ENCODE data around the gene ICA1. TPM values are rescaled to one million over a fixed set of nuclear protein-coding genes. Genes with fewer than 3 reads are reported as not detected.

Gene ICA1
- total and polyA plus RNA-seq, 4 experiments from 2014 or later, result 1.2 to 7.4 (median 2.4) TPM

DNA sequence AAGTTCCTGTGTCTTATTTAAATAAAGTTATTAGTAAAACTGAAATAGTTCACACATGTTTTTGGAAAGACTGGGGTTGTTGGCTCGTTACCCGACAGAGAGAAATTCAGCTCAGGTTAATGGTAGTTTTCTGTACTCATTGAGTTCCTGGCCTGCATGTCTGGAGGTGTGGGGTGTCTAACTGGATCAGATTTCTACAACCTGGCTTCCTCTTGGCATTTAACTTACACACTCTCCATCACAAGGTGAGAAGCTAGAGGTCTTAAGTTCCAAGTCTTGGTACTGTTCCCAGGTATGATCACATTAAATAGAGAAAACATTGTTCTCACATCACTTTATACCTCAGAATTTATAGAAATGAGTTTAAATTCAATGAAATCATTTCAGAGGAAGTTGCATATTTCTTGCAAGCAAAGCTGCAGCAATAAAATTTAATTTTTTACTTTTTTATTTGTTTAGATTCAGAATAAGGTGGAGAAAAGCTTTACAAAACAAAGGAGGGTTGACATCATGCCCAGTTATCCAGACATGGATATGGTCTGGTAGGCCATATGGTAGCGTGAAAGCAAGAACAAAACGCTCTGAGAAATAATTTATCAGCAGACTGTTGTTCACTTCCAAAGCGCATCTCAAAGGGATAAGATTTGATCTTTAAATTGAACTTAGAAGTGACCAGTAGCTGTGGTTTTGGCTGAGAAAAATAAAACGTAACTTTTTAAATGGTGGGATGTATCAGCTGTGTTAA, 172.8 kb downstream of the ICA1 start:
- Histone ChIP-seq H3K36me3 (ENCODE audit: insufficient read depth, low read length) (peaks cover 19% of the 10 kb centered on the region), H3K27ac (ENCODE audit: low read depth, low read length) (no peak overlapping the region), H3K4me1 (ENCODE audit: insufficient read depth, low read length) (no peaks in the 10 kb centered on the region), H3K4me3 (ENCODE audit: low read length in 2 of 2) (no peak overlapping the region), H3K9me3 (ENCODE audit: control insufficient read depth in 1 of 2, low read length in 2 of 2) (no peaks in the 10 kb centered on the region), H3K27me3 (ENCODE audit: insufficient read depth, low read length) (no peaks in the 10 kb centered on the region)
- no peak for DNase-seq
- CTCF ChIA-PET (ENCODE audit: partially characterized antibody), result interaction anchor here (1.1 to 1.4 kb wide), 3 partner anchors 36 to 102 kb away, joined by 3 read pairs; no protein-coding TSS in a partner anchor
- Mint-ChIP-seq H3K27me3 (no peaks in the 10 kb centered on the region), H3K4me1 (peaks cover 0 to 9% (median under 1%) of the 10 kb centered on the region in 4 donors), H3K36me3 (peaks cover 48 to 73% of the 10 kb centered on the region in 2 donors), H3K27ac (peak overlapping the region in 1 of 7 donors; percentile 9), H3K9me3 (peaks cover 0 to 2% (median 0%) of the 10 kb centered on the region in 8 donors), H3K4me3 (no peak overlapping the region)
- POLR2A ChIA-PET (ENCODE audit: partially characterized antibody), result interaction anchor here (1.0 to 1.9 kb wide), 2 partner anchors 36 to 37 kb away, joined by 4 to 8 read pairs; no protein-coding TSS in a partner anchor
- intact Hi-C loops (cut with micrococcal nuclease), result no loop called here

GRCh38 chr7:8086239-8086638, 175.7 kb downstream of the ICA1 start:
- peaks cover 19% of the 10 kb centered on the region for H3K36me3 ChIP-seq (ENCODE audit: insufficient read depth, low read length)
- H3K4me1 Mint-ChIP-seq, result peaks cover 0 to 15% (median 2%) of the 10 kb centered on the region in 4 donors
- H3K4me3 ChIP-seq (ENCODE audit: low read length in 2 of 2), result no peak overlapping the region
- no peaks in the 10 kb centered on the region for H3K4me1 ChIP-seq (ENCODE audit: insufficient read depth, low read length)
- peak overlapping the region in 1 of 7 donors; percentile 50 for H3K27ac Mint-ChIP-seq
- no peaks in the 10 kb centered on the region for H3K27me3 Mint-ChIP-seq
- H3K9me3 Mint-ChIP-seq, result peaks cover 0 to 1% (median 0%) of the 10 kb centered on the region in 8 donors
- ChIA-PET POLR2A (ENCODE audit: partially characterized antibody) (interaction anchor here (1.1 kb wide), 1 partner anchor 13 kb away, joined by 5 read pairs; no protein-coding TSS in a partner anchor), CTCF (ENCODE audit: partially characterized antibody) (no interaction called here)
- peaks cover 57% of the 10 kb centered on the region in 2 donors for H3K36me3 Mint-ChIP-seq
- H3K9me3 ChIP-seq (ENCODE audit: control insufficient read depth in 1 of 2, low read length in 2 of 2), result no peaks in the 10 kb centered on the region
- no peak overlapping the region for H3K4me3 Mint-ChIP-seq
- no peak overlapping the region for H3K27ac ChIP-seq (ENCODE audit: low read depth, low read length)
- no peak for DNase-seq
- intact Hi-C loops (cut with micrococcal nuclease), result no loop called here
- no peaks in the 10 kb centered on the region for H3K27me3 ChIP-seq (ENCODE audit: insufficient read depth, low read length)

GRCh38 chr7:8085420-8085819, 176.5 kb downstream of the ICA1 start:
- ChIA-PET POLR2A (ENCODE audit: partially characterized antibody) (interaction anchor here (1.1 kb wide), 1 partner anchor 12 kb away, joined by 5 read pairs; no protein-coding TSS in a partner anchor), CTCF (ENCODE audit: partially characterized antibody) (interaction anchor here (1.4 kb wide), 1 partner anchor 41 kb away, joined by 4 read pairs; no protein-coding TSS in a partner anchor)
- intact Hi-C loops (cut with micrococcal nuclease), result no loop called here
- Mint-ChIP-seq H3K36me3 (peaks cover 52 to 54% of the 10 kb centered on the region in 2 donors), H3K4me3 (no peak overlapping the region), H3K27me3 (no peaks in the 10 kb centered on the region), H3K27ac (no peak overlapping the region), H3K9me3 (no peaks in the 10 kb centered on the region), H3K4me1 (peaks cover 0 to 15% (median 2%) of the 10 kb centered on the region in 4 donors)
- no peak overlapping the region for H3K4me3 ChIP-seq (ENCODE audit: low read length in 2 of 2)
- no peak overlapping the region for H3K27ac ChIP-seq (ENCODE audit: low read depth, low read length)
- DNase-seq, result no peak
- no peaks in the 10 kb centered on the region for H3K9me3 ChIP-seq (ENCODE audit: control insufficient read depth in 1 of 2, low read length in 2 of 2)
- H3K27me3 ChIP-seq (ENCODE audit: insufficient read depth, low read length), result no peaks in the 10 kb centered on the region
- H3K4me1 ChIP-seq (ENCODE audit: insufficient read depth, low read length), result no peaks in the 10 kb centered on the region
- H3K36me3 ChIP-seq (ENCODE audit: insufficient read depth, low read length), result peaks cover 19% of the 10 kb centered on the region

DNA sequence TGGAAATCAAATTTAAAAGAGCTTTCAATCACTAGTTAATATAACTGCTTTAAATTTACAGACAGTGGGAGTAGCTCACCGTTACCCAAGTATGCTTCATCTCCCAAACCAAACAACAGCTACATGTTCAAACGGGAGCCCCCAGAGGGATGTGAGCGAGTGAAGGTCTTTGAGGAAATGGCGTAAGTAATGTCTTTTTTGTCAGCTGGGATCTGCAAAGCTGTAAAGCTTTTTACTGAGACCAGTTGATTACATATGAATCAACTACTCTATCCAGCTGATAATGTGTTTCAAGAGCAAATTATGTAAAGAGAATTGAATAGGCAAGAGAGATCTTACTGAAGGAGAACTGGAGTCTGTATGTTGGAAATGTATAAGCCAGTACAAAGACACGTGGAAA, 177.1 kb downstream of the ICA1 start:
- Histone ChIP-seq H3K36me3 (ENCODE audit: insufficient read depth, low read length) (peaks cover 19% of the 10 kb centered on the region), H3K4me3 (ENCODE audit: low read length in 2 of 2) (no peak overlapping the region), H3K27me3 (ENCODE audit: insufficient read depth, low read length) (no peaks in the 10 kb centered on the region), H3K9me3 (ENCODE audit: control insufficient read depth in 1 of 2, low read length in 2 of 2) (no peaks in the 10 kb centered on the region), H3K27ac (ENCODE audit: low read depth, low read length) (no peak overlapping the region), H3K4me1 (ENCODE audit: insufficient read depth, low read length) (no peaks in the 10 kb centered on the region)
- Mint-ChIP-seq H3K4me3 (no peak overlapping the region), H3K27me3 (no peaks in the 10 kb centered on the region), H3K4me1 (peaks cover 0 to 10% (median 2%) of the 10 kb centered on the region in 4 donors), H3K36me3 (peaks cover 46 to 51% of the 10 kb centered on the region in 2 donors), H3K9me3 (no peaks in the 10 kb centered on the region), H3K27ac (peak overlapping the region in 1 of 7 donors; percentile 19)
- POLR2A ChIA-PET (ENCODE audit: partially characterized antibody), result no interaction called here
- CTCF ChIA-PET (ENCODE audit: partially characterized antibody), result interaction anchor here (1.4 kb wide), 1 partner anchor 41 kb away, joined by 4 read pairs; no protein-coding TSS in a partner anchor
- no peak for DNase-seq
- intact Hi-C loops (cut with micrococcal nuclease), result no loop called here

DNA sequence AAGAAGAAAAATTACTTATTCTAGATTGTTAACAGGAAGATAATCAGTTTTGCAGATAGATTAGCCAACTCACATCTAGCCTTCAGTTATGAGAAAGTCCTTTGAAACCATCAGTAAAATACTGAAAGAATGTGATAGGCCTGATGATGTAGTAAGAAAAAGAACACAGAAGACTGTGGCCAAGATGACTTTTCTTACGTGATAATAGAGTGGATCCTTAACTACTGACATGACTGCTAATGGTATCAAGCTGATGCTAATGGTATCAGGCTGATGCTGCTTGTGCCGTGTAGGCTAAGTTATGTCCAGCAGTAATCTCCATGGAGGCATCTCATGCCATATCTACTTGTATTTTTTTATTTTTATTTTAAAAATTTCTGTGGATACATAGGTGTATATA, 179.2 kb downstream of the ICA1 start:
- Mint-ChIP-seq H3K27ac (no peak overlapping the region), H3K4me1 (peaks cover 0 to 12% (median 2%) of the 10 kb centered on the region in 4 donors), H3K4me3 (no peak overlapping the region), H3K27me3 (no peaks in the 10 kb centered on the region), H3K9me3 (no peaks in the 10 kb centered on the region), H3K36me3 (peaks cover 43 to 46% of the 10 kb centered on the region in 2 donors)
- intact Hi-C loops (cut with micrococcal nuclease), result no loop called here
- Histone ChIP-seq H3K36me3 (ENCODE audit: insufficient read depth, low read length) (peaks cover 19% of the 10 kb centered on the region), H3K4me1 (ENCODE audit: insufficient read depth, low read length) (no peaks in the 10 kb centered on the region), H3K27ac (ENCODE audit: low read depth, low read length) (no peak overlapping the region), H3K9me3 (ENCODE audit: control insufficient read depth in 1 of 2, low read length in 2 of 2) (no peaks in the 10 kb centered on the region), H3K27me3 (ENCODE audit: insufficient read depth, low read length) (no peaks in the 10 kb centered on the region), H3K4me3 (ENCODE audit: low read length in 2 of 2) (no peak overlapping the region)
- CTCF ChIA-PET (ENCODE audit: partially characterized antibody), result no interaction called here
- POLR2A ChIA-PET (ENCODE audit: partially characterized antibody), result no interaction called here
- no peak for DNase-seq

- no peaks in the 10 kb centered on the region for H3K9me3 Mint-ChIP-seq
- no peak overlapping the region for H3K4me3 ChIP-seq (ENCODE audit: low read length in 2 of 2)
- CTCF ChIA-PET (ENCODE audit: partially characterized antibody), result interaction anchor here (0.6 kb wide), 1 partner anchor 468 kb away, joined by 3 read pairs; no protein-coding TSS in a partner anchor
- intact Hi-C loops (cut with micrococcal nuclease), result no loop called here
- no peak overlapping the region for H3K4me3 Mint-ChIP-seq
- POLR2A ChIA-PET (ENCODE audit: partially characterized antibody), result interaction anchor here (1.1 kb wide), 1 partner anchor 46 kb away, joined by 8 read pairs; no protein-coding TSS in a partner anchor
- peaks cover 0 to 8% (median 4%) of the 10 kb centered on the region in 4 donors for H3K4me1 Mint-ChIP-seq
- H3K27ac ChIP-seq (ENCODE audit: low read depth, low read length), result no peak overlapping the region
- H3K4me1 ChIP-seq (ENCODE audit: insufficient read depth, low read length), result no peaks in the 10 kb centered on the region
- no peak overlapping the region for H3K27ac Mint-ChIP-seq
- H3K36me3 ChIP-seq (ENCODE audit: insufficient read depth, low read length), result no peaks in the 10 kb centered on the region
- no peaks in the 10 kb centered on the region for H3K9me3 ChIP-seq (ENCODE audit: control insufficient read depth in 1 of 2, low read length in 2 of 2)
- H3K36me3 Mint-ChIP-seq, result peaks cover 25 to 27% of the 10 kb centered on the region in 2 donors
- H3K27me3 Mint-ChIP-seq, result no peaks in the 10 kb centered on the region
- DNase-seq, result no peak
- no peaks in the 10 kb centered on the region for H3K27me3 ChIP-seq (ENCODE audit: insufficient read depth, low read length)
These were observed 183.5 kb downstream of the ICA1 start for GRCh38 chr7:8078418-8078817.

DNA sequence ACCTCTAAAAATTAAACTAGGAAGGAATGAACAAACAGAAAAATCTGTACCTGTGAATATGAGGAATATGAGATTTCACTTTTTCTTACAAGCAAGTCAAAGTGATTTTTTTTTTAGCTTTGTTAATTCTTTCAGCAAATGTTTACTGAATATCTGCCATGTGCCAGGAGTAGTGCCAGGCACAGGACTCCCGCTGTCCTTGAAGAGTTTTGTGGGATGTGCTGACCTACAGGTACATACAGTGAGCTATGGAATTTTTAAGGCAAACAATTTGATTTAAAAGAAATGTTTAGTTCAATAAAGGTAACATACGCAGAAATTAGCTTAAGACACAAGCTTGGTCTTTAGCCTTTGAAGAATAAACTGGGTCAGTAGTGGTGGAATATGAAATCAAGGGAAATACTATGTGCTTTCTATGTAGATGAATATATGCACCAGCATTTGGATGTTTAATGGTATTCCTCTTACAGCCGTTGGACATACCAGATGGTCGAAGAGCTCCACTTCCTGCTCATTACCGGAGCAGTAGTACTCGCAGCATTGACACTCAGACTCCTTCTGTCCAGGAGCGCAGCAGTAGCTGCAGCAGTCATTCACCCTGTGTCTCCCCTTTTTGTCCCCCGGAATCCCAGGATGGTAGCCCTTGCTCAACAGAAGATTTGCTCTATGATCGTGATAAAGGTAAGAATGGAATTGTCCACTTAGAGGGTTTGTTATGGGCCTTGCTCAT, 191.4 kb downstream of the ICA1 start:
- H3K4me3 Mint-ChIP-seq, result no peak overlapping the region
- ChIA-PET POLR2A (ENCODE audit: partially characterized antibody) (interaction anchor here (1.1 to 1.5 kb wide), 2 partner anchors 55 to 63 kb away, joined by 3 read pairs; no protein-coding TSS in a partner anchor), CTCF (ENCODE audit: partially characterized antibody) (no interaction called here)
- H3K9me3 Mint-ChIP-seq, result no peaks in the 10 kb centered on the region
- Histone ChIP-seq H3K27me3 (ENCODE audit: insufficient read depth, low read length) (no peaks in the 10 kb centered on the region), H3K36me3 (ENCODE audit: insufficient read depth, low read length) (peaks cover 6% of the 10 kb centered on the region), H3K27ac (ENCODE audit: low read depth, low read length) (no peak overlapping the region), H3K4me1 (ENCODE audit: insufficient read depth, low read length) (peaks cover 18% of the 10 kb centered on the region), H3K9me3 (ENCODE audit: control insufficient read depth in 1 of 2, low read length in 2 of 2) (no peaks in the 10 kb centered on the region), H3K4me3 (ENCODE audit: low read length in 2 of 2) (no peak overlapping the region)
- H3K27ac Mint-ChIP-seq, result peak overlapping the region in 1 of 7 donors; percentile 19
- H3K36me3 Mint-ChIP-seq, result peaks cover 45 to 55% of the 10 kb centered on the region in 2 donors
- no peaks in the 10 kb centered on the region for H3K27me3 Mint-ChIP-seq
- intact Hi-C loops (cut with micrococcal nuclease), result loop anchor here (5.0 kb wide), 1 partner anchor 122 kb away; no protein-coding TSS in a partner anchor
- peaks cover 33 to 45% (median 40%) of the 10 kb centered on the region in 4 donors for H3K4me1 Mint-ChIP-seq
- no peak for DNase-seq

Data from CD4-positive, alpha-beta memory T cell (primary cell).